Esophagus squamous epithelium (tissue), 4 donors: ENCODE measurements around the gene SCARB1.

Source experiments
- POLR2A ChIP-seq, 4 donors: fragments of 450-650 bp; IDR thresholded peaks; one replicate each; pipeline ENCODE4 v1.6.1; 2017; ENCODE audit warnings: antibody characterized with exemption in 4 of 4, mild to moderate bottlenecking in 4 of 4, moderate library complexity in 3 of 4
- TF ChIP-seq, protein P1 (sequence below), 6 experiments: fragments of 450-650 bp in 4 of 6; fragments of 200-600 bp in 2 of 6; sonication (generic) in 2 of 6; IDR thresholded peaks; one replicate each; pipeline ENCODE4 v1.5.1; 2016 to 2019; ENCODE audit warnings: antibody characterized with exemption in 6 of 6, mild to moderate bottlenecking in 4 of 6, moderate library complexity in 4 of 6

DNA sequence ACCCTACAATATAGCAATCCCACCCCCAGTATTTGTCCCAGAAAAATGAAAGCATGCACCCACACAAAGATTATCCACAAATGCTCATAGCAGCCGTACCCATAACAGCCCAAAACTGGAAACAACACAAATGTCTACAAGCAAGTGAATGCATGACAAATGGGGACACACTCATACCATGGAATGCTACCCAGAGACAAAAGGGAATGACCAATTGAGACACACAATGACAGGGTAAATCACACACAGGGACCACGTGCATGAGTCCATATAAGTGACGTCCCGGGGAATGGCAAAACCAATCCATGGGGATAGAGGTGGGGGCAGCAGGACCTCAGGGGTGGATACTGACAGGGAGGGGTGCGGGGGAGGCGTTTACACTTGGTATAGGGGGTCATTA lies 33.4 kb downstream of the SCARB1 start:
- TF ChIP-seq, protein P1, sequence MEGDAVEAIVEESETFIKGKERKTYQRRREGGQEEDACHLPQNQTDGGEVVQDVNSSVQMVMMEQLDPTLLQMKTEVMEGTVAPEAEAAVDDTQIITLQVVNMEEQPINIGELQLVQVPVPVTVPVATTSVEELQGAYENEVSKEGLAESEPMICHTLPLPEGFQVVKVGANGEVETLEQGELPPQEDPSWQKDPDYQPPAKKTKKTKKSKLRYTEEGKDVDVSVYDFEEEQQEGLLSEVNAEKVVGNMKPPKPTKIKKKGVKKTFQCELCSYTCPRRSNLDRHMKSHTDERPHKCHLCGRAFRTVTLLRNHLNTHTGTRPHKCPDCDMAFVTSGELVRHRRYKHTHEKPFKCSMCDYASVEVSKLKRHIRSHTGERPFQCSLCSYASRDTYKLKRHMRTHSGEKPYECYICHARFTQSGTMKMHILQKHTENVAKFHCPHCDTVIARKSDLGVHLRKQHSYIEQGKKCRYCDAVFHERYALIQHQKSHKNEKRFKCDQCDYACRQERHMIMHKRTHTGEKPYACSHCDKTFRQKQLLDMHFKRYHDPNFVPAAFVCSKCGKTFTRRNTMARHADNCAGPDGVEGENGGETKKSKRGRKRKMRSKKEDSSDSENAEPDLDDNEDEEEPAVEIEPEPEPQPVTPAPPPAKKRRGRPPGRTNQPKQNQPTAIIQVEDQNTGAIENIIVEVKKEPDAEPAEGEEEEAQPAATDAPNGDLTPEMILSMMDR (IDR thresholded peaks at IDR 0.05) = no peak
- TF ChIP-seq POLR2A (IDR thresholded peaks at IDR 0.05) = no peak
